SHP77 treated with DMSO at 0.1 percent for 48 hours (cell line): ENCODE data around the gene GIMAP6.
"Not testable (repeated sequence)": the region's sequence is repeated elsewhere in the genome, so short reads cannot be mapped to it uniquely, and the experiment has no call there.

ENCODE experiments used
- DNase-seq: peaks from one replicate; lab custom pipeline; 2025; lab: John Stamatoyannopoulos, UW

Gene GIMAP6

GRCh38 chr7:150631866-150632864 lies at the start of gene GIMAP6:
Gene GIMAP6, minus strand, starts transcription at chr7:150632385. Its CDS starts 2,243 bp downstream, at chr7:150630142.
- no peak for DNase-seq

- DNase-seq: not testable (repeated sequence)
These were observed 48.2 kb upstream of the GIMAP6 start for GRCh38 chr7:150680364-150680763.

GRCh38 chr7:150678601-150679000 lies 46.4 kb upstream of the GIMAP6 start:
- not testable (repeated sequence) for DNase-seq

GRCh38 chr7:150676854-150677253 lies 44.7 kb upstream of the GIMAP6 start:
- not testable (repeated sequence) for DNase-seq

GRCh38 chr7:150676276-150676675 lies 44.1 kb upstream of the GIMAP6 start:
- not testable (repeated sequence) for DNase-seq

DNA sequence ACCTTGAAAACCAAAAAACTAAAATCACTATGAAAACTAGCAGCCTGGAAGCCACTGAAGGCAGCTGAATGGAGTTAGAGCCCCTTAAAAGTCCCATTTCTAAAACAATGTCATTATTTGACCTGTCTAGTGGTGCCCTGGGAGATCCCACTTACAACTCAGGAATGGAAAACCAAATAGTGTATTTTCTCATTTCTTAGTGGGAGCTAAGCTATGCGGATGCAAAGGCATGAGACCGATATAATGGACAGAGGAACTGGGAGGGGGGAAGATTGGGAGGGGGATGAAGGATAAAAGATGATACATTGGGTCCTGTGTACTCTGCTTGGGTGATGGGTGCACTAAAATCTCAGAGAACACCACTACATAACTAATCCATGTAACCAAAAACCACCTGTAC lies 43.5 kb upstream of the GIMAP6 start:
- no peak for DNase-seq

DNA sequence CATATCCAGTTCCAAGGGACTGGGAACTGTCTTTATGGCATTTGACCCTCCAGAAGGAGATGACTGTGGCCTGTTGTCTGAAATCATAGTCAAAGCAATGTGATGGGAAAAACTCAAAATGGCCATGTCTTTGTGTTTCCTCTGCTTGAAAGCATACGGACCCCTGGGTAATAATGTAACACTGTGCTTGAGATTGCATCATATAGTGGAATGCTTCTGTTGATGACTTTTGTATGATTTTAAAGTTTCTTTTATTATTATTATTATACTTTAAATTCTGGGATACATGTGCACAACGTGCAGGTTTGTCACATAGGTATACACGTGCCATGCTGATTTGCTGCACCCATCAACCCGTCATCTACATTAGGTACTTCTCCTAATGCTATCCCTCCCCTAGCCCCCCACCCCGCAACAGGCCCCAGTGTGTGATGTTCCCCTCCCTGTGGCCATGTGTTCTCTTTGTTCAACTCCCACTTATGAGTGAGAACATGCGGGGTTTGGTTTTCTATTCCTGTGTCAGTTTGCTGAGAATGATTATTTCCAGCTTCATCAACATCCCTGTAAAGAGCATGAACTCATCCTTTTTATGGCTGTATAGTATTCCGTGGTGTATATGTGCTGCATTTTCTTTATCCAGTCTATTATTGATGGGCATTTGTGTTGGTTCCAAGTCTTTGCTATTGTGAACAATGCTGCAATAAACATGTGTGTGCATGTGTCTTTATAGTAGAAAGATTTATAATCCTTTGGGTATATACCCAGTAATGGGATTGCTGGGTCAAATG lies 39.8 kb upstream of the GIMAP6 start:
- not testable (repeated sequence) for DNase-seq

- no peak for DNase-seq
These were observed 36.8 kb upstream of the GIMAP6 start for GRCh38 chr7:150668977-150669376.

GRCh38 chr7:150668472-150668911 lies 36.3 kb upstream of the GIMAP6 start:
- DNase-seq: no peak

- DNase-seq: no peak
These were observed 34.2 kb upstream of the GIMAP6 start for GRCh38 chr7:150666412-150666811.

DNA sequence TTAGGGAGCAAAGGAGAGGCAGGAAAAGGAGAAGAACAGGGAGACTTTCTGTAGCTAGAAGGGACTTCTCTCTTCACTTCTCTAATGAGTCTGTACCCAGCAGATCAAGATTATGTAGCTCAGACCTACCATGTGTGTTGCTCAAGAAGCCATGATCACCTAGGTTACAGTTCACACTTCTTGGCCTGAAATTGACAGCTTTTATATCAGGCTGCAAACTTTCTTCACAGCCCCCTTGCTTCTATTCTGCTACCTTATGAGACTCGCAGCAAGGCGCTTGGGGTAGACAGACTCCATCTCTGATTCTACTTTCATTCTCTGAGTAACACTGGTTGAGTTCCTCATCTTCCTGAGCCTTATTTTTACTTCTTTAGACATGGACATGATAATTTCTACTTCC lies 33.7 kb upstream of the GIMAP6 start:
- no peak for DNase-seq

- DNase-seq: no peak
These were observed 33.0 kb upstream of the GIMAP6 start for GRCh38 chr7:150665089-150665748.

DNA sequence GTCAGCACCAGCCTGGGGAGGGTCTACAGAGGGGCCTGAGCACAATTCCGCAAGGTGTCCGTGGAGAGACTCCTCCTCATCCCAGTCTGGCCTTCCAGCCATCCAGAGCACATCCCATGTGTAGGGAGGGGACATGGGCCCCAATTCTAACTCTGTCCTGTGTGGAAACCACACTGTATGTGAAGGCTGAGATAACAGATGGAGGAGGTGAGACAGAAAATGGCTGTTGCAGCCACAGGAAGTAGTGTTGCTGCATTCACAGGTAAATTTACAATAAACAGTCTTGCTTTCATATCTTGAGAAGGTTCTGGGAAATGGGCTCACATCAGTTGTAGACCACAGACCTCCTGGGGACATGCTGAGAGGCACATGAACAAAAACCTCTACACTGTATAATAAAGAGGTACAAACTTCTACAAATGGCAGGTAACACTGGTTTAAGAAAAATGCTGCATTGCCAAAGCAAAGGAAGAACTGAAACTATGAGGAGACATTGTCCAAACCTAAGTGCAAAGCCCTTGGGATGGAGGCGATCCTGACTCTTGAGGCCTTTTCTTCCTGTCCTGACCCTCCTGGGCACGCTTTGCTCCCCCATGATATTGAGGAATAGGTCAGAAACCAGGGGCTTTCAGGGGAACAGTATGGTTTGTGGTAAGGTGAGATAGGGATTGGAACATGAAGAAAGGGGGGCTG lies 31.8 kb upstream of the GIMAP6 start:
- DNase-seq: no peak

DNA sequence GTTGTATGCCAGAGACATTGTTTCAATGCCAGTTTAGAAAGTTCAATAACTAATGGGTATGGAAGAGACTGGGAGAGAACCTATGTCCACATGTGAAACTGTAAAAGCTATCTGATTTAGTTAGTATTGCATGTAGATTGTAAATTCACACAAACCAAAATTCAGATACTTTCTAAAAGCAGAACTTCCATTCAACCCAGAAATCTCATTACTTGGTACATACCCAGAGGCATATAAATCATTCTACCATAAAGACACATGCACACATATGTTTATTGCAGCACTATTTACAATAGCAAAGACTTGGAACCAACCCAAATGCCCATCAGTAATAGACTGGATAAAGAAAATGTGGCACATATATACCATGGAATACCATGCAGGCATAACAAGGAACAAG lies 30.6 kb upstream of the GIMAP6 start:
- DNase-seq: not testable (repeated sequence)

GRCh38 chr7:150660939-150661613 lies 28.9 kb upstream of the GIMAP6 start:
- DNase-seq: no peak

- DNase-seq: no peak
These were observed 25.3 kb upstream of the GIMAP6 start for GRCh38 chr7:150657526-150657925.

GRCh38 chr7:150656047-150656446 lies 23.9 kb upstream of the GIMAP6 start:
- no peak for DNase-seq

DNA sequence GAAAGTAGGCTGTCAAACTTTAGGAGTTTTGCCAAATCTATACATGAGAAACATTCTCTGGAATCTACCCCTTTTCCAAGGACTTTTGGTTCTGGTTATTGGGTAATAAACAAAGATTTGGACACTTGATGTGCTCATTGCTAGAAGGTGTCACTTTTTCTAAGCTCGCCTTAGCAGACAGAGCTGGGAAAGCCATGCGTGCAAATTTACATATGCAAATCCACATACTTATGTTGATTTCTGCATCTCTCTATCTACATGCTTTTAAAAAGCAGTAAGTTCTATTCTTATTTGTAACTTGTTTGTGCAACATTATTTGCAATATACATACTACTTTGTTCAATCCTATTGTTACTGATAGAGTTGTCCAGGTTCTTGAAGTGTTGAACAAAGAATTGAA lies 22.5 kb upstream of the GIMAP6 start:
- no peak for DNase-seq

- DNase-seq: no peak
These were observed 16.8 kb upstream of the GIMAP6 start for GRCh38 chr7:150649080-150649385.

GRCh38 chr7:150648353-150649079 lies 16.3 kb upstream of the GIMAP6 start:
- no peak for DNase-seq
